HL-60 (cell line): Measurements from ENCODE around the gene SIGLEC9.

Experiments
- DNase-seq, 2 experiments: peaks; one replicate each; pipeline ENCODE4 v3.0.0-alpha.2; 2010 to 2020; ENCODE audit warnings: low read depth in 1 of 2, low spot score in 1 of 2
- H3K27ac ChIP-seq: fragments of 250-450 bp; sonication (Bioruptor Pico); replicated peaks from 2 replicates; pipeline ENCODE4 v1.5.1; 2020; ENCODE audit warnings: mild to moderate bottlenecking, moderate library complexity
- H3K27me3 ChIP-seq: fragments of 250-450 bp; sonication (Bioruptor Pico); 2 replicates; pipeline ENCODE4 v1.5.1; 2021; ENCODE audit warnings: mild to moderate bottlenecking, moderate library complexity; ENCODE audit not compliant: insufficient read depth, poor library complexity, severe bottlenecking
- H3K4me3 ChIP-seq: replicated peaks from 2 replicates; pipeline ENCODE4 v1.5.1; 2011; ENCODE audit warnings: mild to moderate bottlenecking, control low read depth, low read length; ENCODE audit not compliant: insufficient read depth
- GABPA ChIP-seq: IDR thresholded peaks from 2 replicates; pipeline ENCODE4 v1.6.1; 2012; ENCODE audit warnings: low read depth
- POLR2AphosphoS5 ChIP-seq: IDR thresholded peaks from 2 replicates; pipeline ENCODE4 v1.6.1; 2012; ENCODE audit warnings: low read depth
- SPI1 ChIP-seq: IDR thresholded peaks from 2 replicates; pipeline ENCODE4 v1.6.1; 2012; ENCODE audit warnings: low read depth, mild to moderate bottlenecking, borderline replicate concordance
- TF ChIP-seq, protein P1 (sequence below): IDR thresholded peaks from 2 replicates; pipeline ENCODE4 v1.6.1; 2012; ENCODE audit warnings: low read depth; ENCODE audit not compliant: insufficient replicate concordance
- TF ChIP-seq, protein P2 (sequence below): IDR thresholded peaks from one replicate; pipeline ENCODE4 v1.5.1; 2011; ENCODE audit warnings: low read length, control low read depth, inconsistent platforms; ENCODE audit not compliant: insufficient read depth

SIGLEC9 gene

DNA sequence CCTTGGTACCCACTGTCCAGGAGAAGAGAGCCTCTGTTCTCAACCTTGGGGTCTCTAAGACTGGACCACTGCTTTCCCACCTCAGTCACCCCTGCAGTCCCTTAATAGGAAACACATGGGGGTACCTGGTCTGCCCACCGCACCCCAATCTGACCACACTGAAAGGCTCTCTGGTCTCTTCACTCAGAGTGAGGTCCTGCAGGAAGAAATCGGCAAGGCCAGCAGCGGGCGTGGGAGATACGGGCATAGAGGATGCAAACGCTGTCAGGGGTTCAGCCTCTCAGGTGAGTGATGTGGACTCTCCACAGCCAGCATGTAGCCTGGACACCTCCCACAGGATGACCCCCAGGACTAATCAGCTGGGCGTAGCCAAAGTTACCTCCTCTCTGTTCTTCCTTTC lies 3.5 kb downstream of the SIGLEC9 start:
- no peaks in the 10 kb centered on the region for H3K27me3 ChIP-seq
- no peak for DNase-seq
- TF ChIP-seq, protein P1, sequence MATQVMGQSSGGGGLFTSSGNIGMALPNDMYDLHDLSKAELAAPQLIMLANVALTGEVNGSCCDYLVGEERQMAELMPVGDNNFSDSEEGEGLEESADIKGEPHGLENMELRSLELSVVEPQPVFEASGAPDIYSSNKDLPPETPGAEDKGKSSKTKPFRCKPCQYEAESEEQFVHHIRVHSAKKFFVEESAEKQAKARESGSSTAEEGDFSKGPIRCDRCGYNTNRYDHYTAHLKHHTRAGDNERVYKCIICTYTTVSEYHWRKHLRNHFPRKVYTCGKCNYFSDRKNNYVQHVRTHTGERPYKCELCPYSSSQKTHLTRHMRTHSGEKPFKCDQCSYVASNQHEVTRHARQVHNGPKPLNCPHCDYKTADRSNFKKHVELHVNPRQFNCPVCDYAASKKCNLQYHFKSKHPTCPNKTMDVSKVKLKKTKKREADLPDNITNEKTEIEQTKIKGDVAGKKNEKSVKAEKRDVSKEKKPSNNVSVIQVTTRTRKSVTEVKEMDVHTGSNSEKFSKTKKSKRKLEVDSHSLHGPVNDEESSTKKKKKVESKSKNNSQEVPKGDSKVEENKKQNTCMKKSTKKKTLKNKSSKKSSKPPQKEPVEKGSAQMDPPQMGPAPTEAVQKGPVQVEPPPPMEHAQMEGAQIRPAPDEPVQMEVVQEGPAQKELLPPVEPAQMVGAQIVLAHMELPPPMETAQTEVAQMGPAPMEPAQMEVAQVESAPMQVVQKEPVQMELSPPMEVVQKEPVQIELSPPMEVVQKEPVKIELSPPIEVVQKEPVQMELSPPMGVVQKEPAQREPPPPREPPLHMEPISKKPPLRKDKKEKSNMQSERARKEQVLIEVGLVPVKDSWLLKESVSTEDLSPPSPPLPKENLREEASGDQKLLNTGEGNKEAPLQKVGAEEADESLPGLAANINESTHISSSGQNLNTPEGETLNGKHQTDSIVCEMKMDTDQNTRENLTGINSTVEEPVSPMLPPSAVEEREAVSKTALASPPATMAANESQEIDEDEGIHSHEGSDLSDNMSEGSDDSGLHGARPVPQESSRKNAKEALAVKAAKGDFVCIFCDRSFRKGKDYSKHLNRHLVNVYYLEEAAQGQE = no peak
- no peak for TF ChIP-seq POLR2AphosphoS5
- no peak for TF ChIP-seq GABPA
- no peak for TF ChIP-seq SPI1
- TF ChIP-seq, protein P2, sequence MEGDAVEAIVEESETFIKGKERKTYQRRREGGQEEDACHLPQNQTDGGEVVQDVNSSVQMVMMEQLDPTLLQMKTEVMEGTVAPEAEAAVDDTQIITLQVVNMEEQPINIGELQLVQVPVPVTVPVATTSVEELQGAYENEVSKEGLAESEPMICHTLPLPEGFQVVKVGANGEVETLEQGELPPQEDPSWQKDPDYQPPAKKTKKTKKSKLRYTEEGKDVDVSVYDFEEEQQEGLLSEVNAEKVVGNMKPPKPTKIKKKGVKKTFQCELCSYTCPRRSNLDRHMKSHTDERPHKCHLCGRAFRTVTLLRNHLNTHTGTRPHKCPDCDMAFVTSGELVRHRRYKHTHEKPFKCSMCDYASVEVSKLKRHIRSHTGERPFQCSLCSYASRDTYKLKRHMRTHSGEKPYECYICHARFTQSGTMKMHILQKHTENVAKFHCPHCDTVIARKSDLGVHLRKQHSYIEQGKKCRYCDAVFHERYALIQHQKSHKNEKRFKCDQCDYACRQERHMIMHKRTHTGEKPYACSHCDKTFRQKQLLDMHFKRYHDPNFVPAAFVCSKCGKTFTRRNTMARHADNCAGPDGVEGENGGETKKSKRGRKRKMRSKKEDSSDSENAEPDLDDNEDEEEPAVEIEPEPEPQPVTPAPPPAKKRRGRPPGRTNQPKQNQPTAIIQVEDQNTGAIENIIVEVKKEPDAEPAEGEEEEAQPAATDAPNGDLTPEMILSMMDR = no peak
- H3K4me3 ChIP-seq = no peak overlapping the region
- H3K27ac ChIP-seq = no peak overlapping the region

DNA sequence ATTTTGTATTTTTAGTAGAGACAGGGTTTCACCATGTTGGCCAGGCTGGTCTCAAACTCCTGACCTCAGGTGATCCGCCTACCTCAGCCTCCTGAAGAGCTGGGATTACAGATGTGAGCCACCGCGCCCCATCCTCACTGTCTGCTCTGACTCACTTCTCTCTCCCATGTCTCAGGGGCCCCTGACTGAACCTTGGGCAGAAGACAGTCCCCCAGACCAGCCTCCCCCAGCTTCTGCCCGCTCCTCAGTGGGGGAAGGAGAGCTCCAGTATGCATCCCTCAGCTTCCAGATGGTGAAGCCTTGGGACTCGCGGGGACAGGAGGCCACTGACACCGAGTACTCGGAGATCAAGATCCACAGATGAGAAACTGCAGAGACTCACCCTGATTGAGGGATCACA lies 5.0 kb downstream of the SIGLEC9 start:
- Histone ChIP-seq H3K4me3 (no peak overlapping the region), H3K27me3 (no peaks in the 10 kb centered on the region), H3K27ac (no peak overlapping the region)
- DNase-seq = no peak
- TF ChIP-seq, protein P1 = no peak

DNA sequence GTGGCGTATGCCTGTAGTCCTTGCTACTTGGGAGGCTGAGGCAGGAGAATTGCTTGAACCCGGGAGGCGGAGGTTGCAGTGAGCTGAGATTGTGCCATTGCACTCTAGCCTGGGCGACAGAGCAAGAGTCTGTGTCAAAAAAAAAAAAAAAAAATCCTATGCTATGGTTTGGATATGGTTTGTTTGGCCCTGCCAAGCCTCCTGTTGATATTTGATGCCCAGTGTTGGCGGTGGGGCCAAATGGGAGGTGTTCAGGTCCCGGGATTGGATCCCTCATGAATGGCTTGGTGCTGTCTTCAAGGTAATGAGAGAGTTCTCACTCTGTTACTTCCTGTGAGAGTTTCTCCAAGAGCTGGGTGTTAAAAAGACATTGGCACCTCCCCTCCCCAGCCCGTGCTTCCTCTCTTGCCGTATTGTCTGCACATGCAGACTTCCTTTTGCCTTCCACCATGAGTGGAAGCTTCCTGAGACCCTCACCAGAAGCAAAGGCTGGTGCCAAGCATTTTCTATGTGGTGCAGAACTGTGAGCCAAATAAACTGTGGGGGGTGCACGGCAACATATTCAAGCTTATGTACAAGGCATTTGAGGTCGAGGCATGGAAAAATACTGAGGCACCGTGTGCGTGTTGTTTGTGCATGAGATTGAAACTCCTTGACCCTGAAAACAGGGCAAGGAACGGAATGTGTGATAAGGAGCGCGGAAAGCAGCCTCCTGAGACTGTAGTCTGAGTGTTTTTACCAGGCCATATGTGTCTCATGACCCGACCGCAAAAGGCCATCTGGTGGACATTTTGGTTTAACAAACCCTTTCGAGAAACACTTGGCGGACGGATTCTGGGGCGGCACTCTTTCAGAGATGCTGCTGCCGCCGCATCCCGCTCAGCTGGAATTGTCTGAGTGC lies 7.3 kb downstream of the SIGLEC9 start:
- peak; percentile 59 to 73 for DNase-seq
- TF ChIP-seq GABPA = no peak
- TF ChIP-seq, protein P2 = peak; percentile 3
- peak; percentile 45; the same call in 1 of the 2 replicates for TF ChIP-seq SPI1
- TF ChIP-seq, protein P1 = no peak
- Histone ChIP-seq H3K27me3 (no peaks in the 10 kb centered on the region), H3K27ac (peak overlapping the region; percentile 41), H3K4me3 (no peak overlapping the region)
